ENCODE results near the gene TBL1X. TPM values are rescaled to one million over a fixed set of nuclear protein-coding genes. Genes with fewer than 3 reads are reported as not detected.

Gene TBL1X
- total and polyA plus RNA-seq, 2 of the 13 experiments (the other 11 are each of a cell fraction or from before 2014, with no cell fraction given): 17.6 to 19.9 TPM

DNA sequence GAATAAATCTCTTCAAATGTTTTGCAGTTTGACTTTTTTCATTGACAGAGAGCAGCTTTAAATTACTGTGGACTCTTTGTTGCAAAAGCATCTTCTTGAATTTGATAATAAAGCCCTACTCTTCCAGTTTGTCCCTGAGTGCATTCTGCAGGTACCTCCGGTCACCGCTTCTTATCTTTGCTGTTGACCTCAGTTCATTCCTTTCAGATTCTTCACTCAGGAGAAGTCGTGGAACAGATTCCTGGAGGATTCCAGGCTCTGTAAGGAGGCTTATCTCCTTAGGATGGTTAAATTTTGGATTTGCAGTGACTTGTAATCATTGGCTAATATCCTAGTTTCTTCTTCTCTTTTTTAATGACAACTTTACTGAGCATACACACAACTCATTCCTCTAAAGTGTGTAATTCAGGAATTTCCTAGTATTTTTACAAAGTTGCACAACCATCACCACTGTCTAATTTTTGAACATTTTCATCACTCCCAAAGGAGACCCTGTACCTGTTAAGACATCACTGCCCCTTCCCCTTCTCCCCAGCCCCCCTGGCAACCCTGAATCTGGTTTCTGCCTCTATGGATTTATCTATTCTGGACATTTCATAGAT lies 22.0 kb downstream of the TBL1X start:
- Histone ChIP-seq H3K36me3 (replicated peaks in 1 of 2; ENCODE audit: control insufficient read depth in 1 of 2, insufficient read depth in 2 of 2, low read length in 2 of 2) (no peaks in the 10 kb centered on the region; a peak in 1 of 5 replicates), H4K20me1 (ENCODE audit: insufficient read depth, low read length) (peaks cover 14% of the 10 kb centered on the region; the same call in 1 of the 2 replicates), H3K79me2 (ENCODE audit: insufficient read depth, low read length) (peaks cover 71% of the 10 kb centered on the region), H3K4me1 (ENCODE audit: insufficient read depth, low read length) (peaks cover 36% of the 10 kb centered on the region), H3K4me2 (ENCODE audit: low read depth, low read length) (no peak overlapping the region), H3K27me3 (ENCODE audit: control insufficient read depth in 1 of 2, insufficient read depth in 2 of 2, low read length in 2 of 2) (no peaks in the 10 kb centered on the region), H3K4me3 (replicated peaks in 1 of 3; ENCODE audit: insufficient read depth in 1 of 3, low read depth in 2 of 3, low read length in 3 of 3) (no peak overlapping the region), H3K9me3 (ENCODE audit: low read length) (no peaks in the 10 kb centered on the region), H3K9ac (ENCODE audit: insufficient read depth, low read depth, low read length) (no peak overlapping the region), H2AFZ (ENCODE audit: low read length) (no peak overlapping the region), H3K27ac (ENCODE audit: extremely low read length, insufficient read depth, low read length) (no peak overlapping the region)
- intact Hi-C loops (cut with micrococcal nuclease; ENCODE audit: unreplicated experiment): no loop called here
- FAIRE-seq (no peak), DNase-seq (ENCODE audit: low spot score) (no peak), ATAC-seq (no peak)
- POLR2A ChIA-PET: no interaction called here
- TF ChIP-seq SRSF4 (IDR thresholded peaks at IDR 0.05; ENCODE audit: low read depth, low read length, poor library complexity, severe bottlenecking) (no peak), ZNF282 (IDR thresholded peaks at IDR 0.05; ENCODE audit: partially characterized antibody) (no peak), ZC3H4 (CRISPR knock-in tag; IDR thresholded peaks at IDR 0.05; ENCODE audit: borderline replicate concordance) (no peak), HNRNPK (IDR thresholded peaks at IDR 0.05; ENCODE audit: low read depth, low read length, poor library complexity, severe bottlenecking) (no peak), ZBTB49 (CRISPR knock-in tag; IDR thresholded peaks at IDR 0.05; ENCODE audit: borderline replicate concordance) (no peak), ZBTB8A (CRISPR knock-in tag; IDR thresholded peaks at IDR 0.05; ENCODE audit: borderline replicate concordance, low read depth) (no peak), ZNF367 (CRISPR knock-in tag; IDR thresholded peaks at IDR 0.05; ENCODE audit: borderline replicate concordance) (no peak), POLR2G (IDR thresholded peaks at IDR 0.05; ENCODE audit: low read depth, low read length) (no peak), USF2 (IDR thresholded peaks at IDR 0.05; ENCODE audit: low read depth, low read length) (no peak), USF2 (CRISPR knock-in tag; IDR thresholded peaks at IDR 0.05; ENCODE audit: borderline replicate concordance) (no peak), SATB2 (CRISPR knock-in tag; IDR thresholded peaks at IDR 0.05) (no peak), ZNF512 (CRISPR knock-in tag; IDR thresholded peaks at IDR 0.05) (no peak)
- TF ChIP-seq, protein P1, sequence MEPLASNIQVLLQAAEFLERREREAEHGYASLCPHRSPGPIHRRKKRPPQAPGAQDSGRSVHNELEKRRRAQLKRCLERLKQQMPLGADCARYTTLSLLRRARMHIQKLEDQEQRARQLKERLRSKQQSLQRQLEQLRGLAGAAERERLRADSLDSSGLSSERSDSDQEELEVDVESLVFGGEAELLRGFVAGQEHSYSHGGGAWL (CRISPR knock-in tag; IDR thresholded peaks at IDR 0.05): no peak
- in situ Hi-C loops (cut with HindIII; ENCODE audit: extremely low pct_ligation_motif_present, low pct_unique_long_range_greater_than_20kb): no loop called here
- no TSS peak for BruUV-seq (replicated peaks)
- CTCF ChIA-PET (ENCODE audit: low intra/inter-chr PET ratio, low total read pairs): no interaction called here
- 96% methylated on average over 3 of the region's 3 CpGs for WGBS (ENCODE audit: low lambda C conversion rate)
